ENCODE results near the gene SLX4.

The SLX4 gene

GRCh38 chr16:3646348-3646920 lies 35.0 kb upstream of the SLX4 start:
- Histone ChIP-seq H3K4me3 (ENCODE audit: low read depth, low read length) (no peak overlapping the region), H3K27me3 (ENCODE audit: insufficient read depth, low read depth, severe bottlenecking) (no peaks in the 10 kb centered on the region), H3K9me3 (ENCODE audit: severe bottlenecking) (no peaks in the 10 kb centered on the region), H3K36me3 (no peaks in the 10 kb centered on the region; the same call in 1 of the 2 replicates), H3K27ac (no peak overlapping the region)
- DNase-seq, result no peak
- no peak for TF ChIP-seq CTCF (IDR thresholded peaks at IDR 0.05; ENCODE audit: low read depth, low read length)

GRCh38 chr16:3645504-3646347 lies 34.3 kb upstream of the SLX4 start:
- DNase-seq, result no peak
- no peak overlapping the region for H3K27ac ChIP-seq
- H3K9me3 ChIP-seq (ENCODE audit: severe bottlenecking), result no peaks in the 10 kb centered on the region
- no peak for TF ChIP-seq CTCF (IDR thresholded peaks at IDR 0.05; ENCODE audit: low read depth, low read length)
- H3K27me3 ChIP-seq (ENCODE audit: insufficient read depth, low read depth, severe bottlenecking), result no peaks in the 10 kb centered on the region
- H3K36me3 ChIP-seq, result no peaks in the 10 kb centered on the region; the same call in 1 of the 2 replicates
- no peak overlapping the region for H3K4me3 ChIP-seq (ENCODE audit: low read depth, low read length)

GRCh38 chr16:3645108-3645503 lies 33.7 kb upstream of the SLX4 start:
- Histone ChIP-seq H3K36me3 (no peaks in the 10 kb centered on the region; the same call in 1 of the 2 replicates), H3K4me3 (ENCODE audit: low read depth, low read length) (no peak overlapping the region), H3K27me3 (ENCODE audit: insufficient read depth, low read depth, severe bottlenecking) (no peaks in the 10 kb centered on the region), H3K27ac (no peak overlapping the region), H3K9me3 (ENCODE audit: severe bottlenecking) (no peaks in the 10 kb centered on the region)
- TF ChIP-seq CTCF (IDR thresholded peaks at IDR 0.05; ENCODE audit: low read depth, low read length), result no peak
- DNase-seq, result no peak

GRCh38 chr16:3643095-3643730 lies 31.8 kb upstream of the SLX4 start:
- Histone ChIP-seq H3K9me3 (ENCODE audit: severe bottlenecking) (no peaks in the 10 kb centered on the region), H3K27me3 (ENCODE audit: insufficient read depth, low read depth, severe bottlenecking) (no peaks in the 10 kb centered on the region), H3K27ac (no peak overlapping the region), H3K4me3 (ENCODE audit: low read depth, low read length) (no peak overlapping the region), H3K36me3 (no peaks in the 10 kb centered on the region)
- TF ChIP-seq CTCF (IDR thresholded peaks at IDR 0.05; ENCODE audit: low read depth, low read length), result no peak
- DNase-seq, result no peak

GRCh38 chr16:3642397-3643094 lies 31.1 kb upstream of the SLX4 start:
- no peaks in the 10 kb centered on the region for H3K27me3 ChIP-seq (ENCODE audit: insufficient read depth, low read depth, severe bottlenecking)
- no peak for TF ChIP-seq CTCF (IDR thresholded peaks at IDR 0.05; ENCODE audit: low read depth, low read length)
- no peak overlapping the region for H3K4me3 ChIP-seq (ENCODE audit: low read depth, low read length)
- H3K36me3 ChIP-seq, result no peaks in the 10 kb centered on the region
- H3K27ac ChIP-seq, result no peak overlapping the region
- no peak for DNase-seq
- no peaks in the 10 kb centered on the region for H3K9me3 ChIP-seq (ENCODE audit: severe bottlenecking)
